SW 1271 (cell line): ENCODE measurements around the gene TTLL5.
A peak's percentile ranks its signal among the peaks of the same experiment; 100 is the strongest.

Experiments
- DNase-seq, 2 experiments: peaks; one replicate each; lab custom pipeline; 2025; lab: John Stamatoyannopoulos, UW

Gene TTLL5

GRCh38 chr14:75660630-75661498, at the start of gene TTLL5, which contains the start of gene ERG28:
TSS of gene TTLL5 (plus strand) at chr14:75661246. CDS start at chr14:75663150, 1,904 bp downstream.
TSS of gene ERG28 (minus strand) at chr14:75660876. CDS start at chr14:75657502, 3,374 bp downstream.
- DNase-seq: peak; percentile 99

- DNase-seq: no peak
These were observed 48.9 kb upstream of the TTLL5 start for GRCh38 chr14:75612157-75612556.

GRCh38 chr14:75614179-75614578, 46.9 kb upstream of the TTLL5 start:
- DNase-seq: no peak

- no peak for DNase-seq
These were observed 45.8 kb upstream of the TTLL5 start for GRCh38 chr14:75615200-75615599.

GRCh38 chr14:75619548-75619947, 41.5 kb upstream of the TTLL5 start:
- DNase-seq: no peak

- DNase-seq: no peak
These were observed 36.0 kb upstream of the TTLL5 start for GRCh38 chr14:75625034-75625433.

GRCh38 chr14:75626396-75626795, 34.6 kb upstream of the TTLL5 start:
- DNase-seq: no peak

GRCh38 chr14:75626863-75627262, 34.2 kb upstream of the TTLL5 start:
- DNase-seq: no peak

- DNase-seq: no peak
These were observed 33.6 kb upstream of the TTLL5 start for GRCh38 chr14:75627406-75627805.

GRCh38 chr14:75628816-75629215, 32.2 kb upstream of the TTLL5 start:
- DNase-seq: no peak

- DNase-seq: no peak
These were observed 30.2 kb upstream of the TTLL5 start for GRCh38 chr14:75630695-75631452.

GRCh38 chr14:75631453-75631831, 29.6 kb upstream of the TTLL5 start:
- no peak for DNase-seq

- DNase-seq: no peak
These were observed 26.2 kb upstream of the TTLL5 start for GRCh38 chr14:75634848-75635247.

- no peak for DNase-seq
These were observed 24.9 kb upstream of the TTLL5 start for GRCh38 chr14:75636100-75636692.

GRCh38 chr14:75640876-75641275, 20.2 kb upstream of the TTLL5 start:
- no peak for DNase-seq

- DNase-seq: no peak
These were observed 17.1 kb upstream of the TTLL5 start for GRCh38 chr14:75643985-75644384.

- DNase-seq: no peak
These were observed 16.0 kb upstream of the TTLL5 start for GRCh38 chr14:75645056-75645455.

- no peak for DNase-seq
These were observed 14.3 kb upstream of the TTLL5 start for GRCh38 chr14:75646762-75647161.

- no peak for DNase-seq
These were observed 13.4 kb upstream of the TTLL5 start for GRCh38 chr14:75647640-75648039.

GRCh38 chr14:75648066-75648838, 12.8 kb upstream of the TTLL5 start:
- DNase-seq: no peak

GRCh38 chr14:75649337-75649736, 11.7 kb upstream of the TTLL5 start:
- no peak for DNase-seq

GRCh38 chr14:75649773-75650172, 11.3 kb upstream of the TTLL5 start:
- no peak for DNase-seq
